ENCODE data around the gene C1S.
"Not testable (repeated sequence)": the region's sequence is repeated elsewhere in the genome, so short reads cannot be mapped to it uniquely, and the experiment has no call there.

Gene C1S

GRCh38 chr12:7047306-7047705, 13.2 kb upstream of the C1S start:
- no peak for DNase-seq

GRCh38 chr12:7049445-7049951, 11.0 kb upstream of the C1S start:
- not testable (repeated sequence) for DNase-seq

GRCh38 chr12:7049973-7050372, 10.5 kb upstream of the C1S start:
- DNase-seq = not testable (repeated sequence)

- DNase-seq = no peak
Measured at GRCh38 chr12:7054925-7055324, 5.6 kb upstream of the C1S start.

- not testable (repeated sequence) for DNase-seq
Measured at GRCh38 chr12:7055736-7056135, 4.8 kb upstream of the C1S start.

- no peak for DNase-seq
Measured at GRCh38 chr12:7058163-7058845, 2.2 kb upstream of the C1S start.

- no peak for DNase-seq
Measured at GRCh38 chr12:7058850-7059395, 1.6 kb upstream of the C1S start.

GRCh38 chr12:7059780-7060179, 738 bp upstream of the C1S start:
- no peak for DNase-seq

- DNase-seq = no peak
Measured at GRCh38 chr12:7061138-7061537, 620 bp downstream of the C1S start.

GRCh38 chr12:7061596-7061995, 1.1 kb downstream of the C1S start:
- no peak for DNase-seq

GRCh38 chr12:7064516-7064915, 4.0 kb downstream of the C1S start:
- no peak for DNase-seq

GRCh38 chr12:7065073-7065623, 4.6 kb downstream of the C1S start:
- DNase-seq = no peak

GRCh38 chr12:7066596-7066995, 6.1 kb downstream of the C1S start:
- DNase-seq = no peak

GRCh38 chr12:7067096-7067495, 6.6 kb downstream of the C1S start:
- no peak for DNase-seq

- no peak for DNase-seq
Measured at GRCh38 chr12:7068240-7068993, 7.9 kb downstream of the C1S start.

GRCh38 chr12:7068994-7069346, 8.5 kb downstream of the C1S start:
- DNase-seq = no peak

GRCh38 chr12:7069386-7069785, 8.9 kb downstream of the C1S start:
- DNase-seq = no peak

- no peak for DNase-seq
Measured at GRCh38 chr12:7072035-7072434, 11.5 kb downstream of the C1S start.

GRCh38 chr12:7072554-7072953, 12.0 kb downstream of the C1S start:
- no peak for DNase-seq

- no peak for DNase-seq
Measured at GRCh38 chr12:7073946-7074345, 13.4 kb downstream of the C1S start.

- no peak for DNase-seq
Measured at GRCh38 chr12:7075518-7075917, 15.0 kb downstream of the C1S start.

- DNase-seq = no peak
Measured at GRCh38 chr12:7075939-7076338, 15.4 kb downstream of the C1S start.

GRCh38 chr12:7076493-7076892, 16.0 kb downstream of the C1S start:
- DNase-seq = no peak

- DNase-seq = no peak
Measured at GRCh38 chr12:7078163-7078562, 17.6 kb downstream of the C1S start.
